ENCODE measurements around the gene AGFG2.
A peak's percentile ranks its signal among the peaks of the same experiment; 100 is the strongest.

Gene AGFG2

GRCh38 chr7:100565133-100565571 is 26.1 kb downstream of the AGFG2 start:
- TF ChIP-seq CTCF (IDR thresholded peaks at IDR 0.05; ENCODE audit: low read length, missing control alignments) = no peak
- DNase-seq (ENCODE audit: low read depth) = no peak
- H3K4me3 ChIP-seq (replicated peaks; ENCODE audit: low read depth, low read length) = no peak overlapping the region

- TF ChIP-seq CTCF (IDR thresholded peaks at IDR 0.05; ENCODE audit: low read length, missing control alignments) = no peak
- no peak overlapping the region for H3K4me3 ChIP-seq (replicated peaks; ENCODE audit: low read depth, low read length)
- DNase-seq (ENCODE audit: low read depth) = no peak
Observed at GRCh38 chr7:100566018-100566531, 27.1 kb downstream of the AGFG2 start.

DNA sequence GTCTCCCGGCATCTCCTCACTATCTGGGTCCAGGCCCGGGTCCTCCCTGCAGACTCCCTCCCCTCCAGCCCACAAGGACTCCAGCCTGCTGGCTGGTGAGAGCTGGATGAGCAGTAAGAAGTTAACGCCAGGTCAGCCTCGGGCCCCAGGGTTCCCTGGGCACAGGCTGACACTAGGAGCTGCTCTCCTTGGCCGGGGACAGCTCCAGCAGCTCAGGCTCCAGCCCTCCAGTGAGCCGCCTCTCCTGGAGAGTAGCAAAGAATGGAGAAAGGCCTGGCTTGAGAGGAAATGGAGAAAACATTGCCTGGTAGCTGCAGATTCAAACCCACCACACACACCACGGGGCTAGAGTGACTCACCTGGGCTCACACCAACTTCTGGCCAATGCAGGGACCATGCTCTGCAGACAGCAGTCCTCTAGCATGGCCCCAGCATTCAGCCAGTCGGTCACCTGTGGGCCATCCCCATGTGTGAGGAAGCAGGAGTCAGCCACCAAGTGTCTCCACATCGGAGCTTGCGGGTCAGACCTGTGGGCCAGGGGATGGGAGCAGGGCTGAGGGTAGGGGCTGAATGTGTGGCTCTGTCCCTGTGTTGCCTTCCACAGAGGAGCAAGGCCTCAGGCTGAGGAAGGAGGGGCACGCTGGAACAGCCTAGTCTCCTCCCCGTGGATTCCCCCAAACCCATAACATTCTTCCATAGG is 28.2 kb downstream of the AGFG2 start:
- no peak for DNase-seq (ENCODE audit: low read depth)
- H3K4me3 ChIP-seq (replicated peaks; ENCODE audit: low read depth, low read length) = no peak overlapping the region
- no peak for TF ChIP-seq CTCF (IDR thresholded peaks at IDR 0.05; ENCODE audit: low read length, missing control alignments)

DNA sequence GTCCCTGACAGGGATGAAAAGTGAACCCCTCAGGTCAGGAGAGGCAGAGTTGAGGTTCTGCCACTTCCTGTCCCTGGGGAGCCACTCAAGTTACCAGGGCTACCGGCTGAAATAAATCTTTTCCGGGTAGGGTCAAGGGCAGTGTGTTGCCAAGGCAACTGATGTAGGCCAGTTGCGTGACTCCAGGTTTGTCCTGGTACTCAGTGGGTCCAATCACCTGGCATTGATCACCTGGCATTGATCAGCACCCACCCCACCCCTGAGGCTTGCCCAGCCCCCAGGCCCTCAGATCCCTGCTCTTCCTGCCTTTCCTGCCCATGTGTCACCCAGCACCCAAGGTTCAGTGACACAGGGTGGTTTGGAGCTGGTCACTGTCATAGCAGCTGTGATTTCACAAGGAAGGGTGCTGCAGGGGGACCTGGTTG is 28.8 kb downstream of the AGFG2 start:
- no peak for TF ChIP-seq CTCF (IDR thresholded peaks at IDR 0.05; ENCODE audit: low read length, missing control alignments)
- H3K4me3 ChIP-seq (replicated peaks; ENCODE audit: low read depth, low read length) = no peak overlapping the region
- no peak for DNase-seq (ENCODE audit: low read depth)

- TF ChIP-seq CTCF (IDR thresholded peaks at IDR 0.05; ENCODE audit: low read length, missing control alignments) = no peak
- no peak overlapping the region for H3K4me3 ChIP-seq (replicated peaks; ENCODE audit: low read depth, low read length)
- no peak for DNase-seq (ENCODE audit: low read depth)
Observed at GRCh38 chr7:100568176-100568895, 29.3 kb downstream of the AGFG2 start.

- peak; percentile 34 for TF ChIP-seq CTCF (IDR thresholded peaks at IDR 0.05; ENCODE audit: low read length, missing control alignments)
- peak; percentile 53 for DNase-seq (ENCODE audit: low read depth)
- H3K4me3 ChIP-seq (replicated peaks; ENCODE audit: low read depth, low read length) = peak overlapping the region; percentile 24
Observed at GRCh38 chr7:100568896-100569844, 30.2 kb downstream of the AGFG2 start.
